GM12875 (cell line): Measurements from ENCODE around the gene CHST1.

Experiments
- H3K4me3 ChIP-seq: one replicate; pipeline ENCODE4 v1.5.1; 2011; ENCODE audit warnings: low read depth, low read length, control low read depth
- CTCF ChIP-seq: IDR thresholded peaks from 2 replicates; pipeline ENCODE4 v1.5.1; 2011; ENCODE audit warnings: low read depth, mild to moderate bottlenecking, control low read depth, inconsistent platforms, low read length, moderate library complexity, borderline replicate concordance; ENCODE audit not compliant: insufficient read depth

The CHST1 gene

GRCh38 chr11:45662665-45663485 is 2.5 kb downstream of the CHST1 start:
- TF ChIP-seq CTCF, result no peak
- no peak overlapping the region for H3K4me3 ChIP-seq

GRCh38 chr11:45662096-45662664 is 3.2 kb downstream of the CHST1 start:
- no peak for TF ChIP-seq CTCF
- no peak overlapping the region for H3K4me3 ChIP-seq

- no peak overlapping the region for H3K4me3 ChIP-seq
- no peak for TF ChIP-seq CTCF
Measured at GRCh38 chr11:45661439-45662055, 3.9 kb downstream of the CHST1 start.

- H3K4me3 ChIP-seq, result no peak overlapping the region
- TF ChIP-seq CTCF, result no peak
Measured at GRCh38 chr11:45660729-45661438, 4.5 kb downstream of the CHST1 start.

- H3K4me3 ChIP-seq, result no peak overlapping the region
- TF ChIP-seq CTCF, result no peak
Measured at GRCh38 chr11:45659818-45660160, 5.6 kb downstream of the CHST1 start.

- H3K4me3 ChIP-seq, result no peak overlapping the region
- TF ChIP-seq CTCF, result no peak
Measured at GRCh38 chr11:45659031-45659817, 6.2 kb downstream of the CHST1 start.
